Placental epithelial cell (primary cell): ENCODE measurements around the gene COMMD6. TPM values are rescaled to one million over a fixed set of nuclear protein-coding genes. Genes with fewer than 3 reads are reported as not detected.

Source experiments
- total RNA-seq: library from RNA; depleted of rRNA; stranded (reverse); fragments of >200 nt; gene quantifications from 2 replicates; pipeline ENCODE4 v1.2.3, GENCODE V29; 2012

The COMMD6 gene
- 19.6 and 47.1 TPM in 2 replicates for total RNA-seq

DNA sequence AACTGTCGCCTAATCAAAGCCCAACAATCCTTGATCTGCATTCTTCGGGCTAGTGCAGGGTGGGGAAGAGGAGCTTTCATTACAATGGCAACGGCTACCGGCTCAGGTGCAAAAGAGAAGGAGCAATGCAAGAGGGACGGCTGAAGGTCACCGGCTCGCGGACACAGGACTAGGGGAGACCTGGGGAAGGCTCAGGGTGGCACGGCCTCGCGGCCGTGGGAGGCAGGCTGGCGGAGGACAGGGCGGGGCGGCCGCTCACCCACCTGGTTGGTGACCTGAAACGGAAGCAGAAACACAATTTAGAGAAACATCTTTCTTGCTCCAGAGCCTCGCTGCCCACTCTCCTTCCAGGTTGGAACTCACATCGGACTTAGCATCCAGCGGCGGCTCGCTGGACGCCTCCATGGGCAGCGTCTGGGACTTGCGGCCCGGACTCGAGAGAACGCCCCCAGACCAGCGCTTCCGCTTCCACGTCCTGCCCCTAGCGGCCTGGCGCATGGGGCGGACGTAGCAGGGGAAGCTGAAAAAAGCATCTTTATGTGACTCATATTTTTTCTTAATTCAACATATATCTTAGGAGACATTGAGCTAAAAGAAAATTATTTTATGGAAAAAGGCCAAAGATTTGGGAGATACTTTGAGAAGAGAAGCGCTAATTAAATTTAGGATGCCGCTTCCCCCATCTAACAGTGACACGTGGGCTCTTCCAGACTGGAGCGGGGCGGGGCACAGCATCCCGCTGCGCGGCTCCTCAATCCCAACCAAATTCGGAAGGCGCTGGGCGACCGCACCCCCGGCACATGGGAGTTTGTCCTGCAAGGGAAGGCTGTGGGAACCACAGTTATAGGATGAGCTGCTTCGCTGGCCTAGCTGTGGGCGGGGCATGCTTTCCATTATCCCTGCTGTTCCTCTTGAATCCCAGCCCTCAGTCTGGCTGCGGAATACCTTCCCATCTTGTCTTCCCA lies at the start of gene COMMD6:
TSS of gene COMMD6 (minus strand) at position 441 of the 965 bp plus-strand sequence. CDS start at position 405, 36 bp downstream.

GRCh38 chr13:75549262-75550158 lies 11.9 kb upstream of the COMMD6 start, which contains the start of gene UCHL3:
Gene UCHL3, plus strand, starts transcription at chr13:75549791. Its CDS starts 30 bp downstream, at chr13:75549821.

GRCh38 chr13:75482070-75482819 lies 55.4 kb downstream of the COMMD6 start, which contains the start of gene TBC1D4:
Gene TBC1D4, minus strand, starts transcription at chr13:75482169. Its CDS starts 402 bp downstream, at chr13:75481767.

Other genes starting within 250 kb of the COMMD6 start
- 7.3 and 8.6 TPM in 2 replicates for gene TBC1D4, start 55.7 kb downstream of the COMMD6 start, total RNA-seq
- gene UCHL3, start 11.9 kb upstream of the COMMD6 start, total RNA-seq = 27.9 and 80.1 TPM in 2 replicates
- 81.6 and 97.0 TPM in 2 replicates for gene LMO7, start 98.5 kb upstream of the COMMD6 start, total RNA-seq